ENCODE results near the gene HSDL2. TPM values are rescaled to one million over a fixed set of nuclear protein-coding genes. Genes with fewer than 3 reads are reported as not detected.

HSDL2 gene
- total RNA-seq, 1 donor from 2014 or later = 21.1 TPM

DNA sequence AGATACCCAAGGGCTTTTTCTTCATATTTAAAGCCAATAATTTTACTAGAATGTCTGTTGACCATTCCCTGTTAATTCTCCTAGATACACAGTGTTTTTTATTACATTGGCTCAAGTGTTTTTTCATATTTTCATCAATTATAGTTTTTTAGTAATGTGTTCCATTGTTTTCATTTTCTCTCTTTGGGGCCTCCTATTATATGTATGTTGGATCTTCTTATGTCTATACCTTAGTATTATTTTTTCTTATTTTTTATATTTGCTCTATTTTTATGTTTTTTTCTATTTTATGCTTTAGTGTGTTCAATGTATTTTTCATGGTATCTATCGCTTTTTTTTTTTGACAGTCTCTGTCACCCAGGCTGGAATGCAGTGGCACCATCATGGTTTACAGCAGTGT, 114.2 kb downstream of the HSDL2 start:
- Mint-ChIP-seq H3K36me3 (ENCODE audit: low read depth, unreplicated experiment) (peaks cover 21% of the 10 kb centered on the region), H3K9me3 (ENCODE audit: unreplicated experiment) (peaks cover 10% of the 10 kb centered on the region), H3K27ac (ENCODE audit: unreplicated experiment) (no peak overlapping the region), H3K4me3 (ENCODE audit: unreplicated experiment) (no peak overlapping the region), H3K4me1 (ENCODE audit: low read depth, unreplicated experiment) (peaks cover 21% of the 10 kb centered on the region), H3K27me3 (ENCODE audit: low read depth, unreplicated experiment) (no peaks in the 10 kb centered on the region)
- no peaks in the 10 kb centered on the region for H3K27me3 ChIP-seq (ENCODE audit: insufficient read depth, low read length)
- TF ChIP-seq, protein P1, sequence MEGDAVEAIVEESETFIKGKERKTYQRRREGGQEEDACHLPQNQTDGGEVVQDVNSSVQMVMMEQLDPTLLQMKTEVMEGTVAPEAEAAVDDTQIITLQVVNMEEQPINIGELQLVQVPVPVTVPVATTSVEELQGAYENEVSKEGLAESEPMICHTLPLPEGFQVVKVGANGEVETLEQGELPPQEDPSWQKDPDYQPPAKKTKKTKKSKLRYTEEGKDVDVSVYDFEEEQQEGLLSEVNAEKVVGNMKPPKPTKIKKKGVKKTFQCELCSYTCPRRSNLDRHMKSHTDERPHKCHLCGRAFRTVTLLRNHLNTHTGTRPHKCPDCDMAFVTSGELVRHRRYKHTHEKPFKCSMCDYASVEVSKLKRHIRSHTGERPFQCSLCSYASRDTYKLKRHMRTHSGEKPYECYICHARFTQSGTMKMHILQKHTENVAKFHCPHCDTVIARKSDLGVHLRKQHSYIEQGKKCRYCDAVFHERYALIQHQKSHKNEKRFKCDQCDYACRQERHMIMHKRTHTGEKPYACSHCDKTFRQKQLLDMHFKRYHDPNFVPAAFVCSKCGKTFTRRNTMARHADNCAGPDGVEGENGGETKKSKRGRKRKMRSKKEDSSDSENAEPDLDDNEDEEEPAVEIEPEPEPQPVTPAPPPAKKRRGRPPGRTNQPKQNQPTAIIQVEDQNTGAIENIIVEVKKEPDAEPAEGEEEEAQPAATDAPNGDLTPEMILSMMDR (IDR thresholded peaks at IDR 0.05; ENCODE audit: insufficient read depth, low read depth, low read length) = no peak
- TF ChIP-seq EZH2 (IDR thresholded peaks at IDR 0.05; ENCODE audit: insufficient read depth, low read length) = no peak
- FAIRE-seq (no peak), DNase-seq (ENCODE audit: low read depth) (no peak)
- no peaks in the 10 kb centered on the region for H3K4me1 ChIP-seq (ENCODE audit: insufficient read depth, low read length)
- H3K27ac ChIP-seq (ENCODE audit: low read depth, low read length) = no peak overlapping the region
- H3K4me3 ChIP-seq (ENCODE audit: insufficient read depth, low read depth, low read length) = no peak overlapping the region
- no peaks in the 10 kb centered on the region for H3K36me3 ChIP-seq (ENCODE audit: insufficient read depth, low read length)
- H3K9ac ChIP-seq (ENCODE audit: low read length) = no peak overlapping the region
- H3K79me2 ChIP-seq (ENCODE audit: insufficient read depth, low read length) = peaks cover 30% of the 10 kb centered on the region
- no peaks in the 10 kb centered on the region for H3K9me3 ChIP-seq (ENCODE audit: insufficient read depth, low read depth, low read length)
- H4K20me1 ChIP-seq (ENCODE audit: insufficient read depth, low read length) = no peaks in the 10 kb centered on the region
- no peak overlapping the region for H2AFZ ChIP-seq (ENCODE audit: low read depth, low read length)
- H3K4me2 ChIP-seq (ENCODE audit: low read length) = no peak overlapping the region

DNA sequence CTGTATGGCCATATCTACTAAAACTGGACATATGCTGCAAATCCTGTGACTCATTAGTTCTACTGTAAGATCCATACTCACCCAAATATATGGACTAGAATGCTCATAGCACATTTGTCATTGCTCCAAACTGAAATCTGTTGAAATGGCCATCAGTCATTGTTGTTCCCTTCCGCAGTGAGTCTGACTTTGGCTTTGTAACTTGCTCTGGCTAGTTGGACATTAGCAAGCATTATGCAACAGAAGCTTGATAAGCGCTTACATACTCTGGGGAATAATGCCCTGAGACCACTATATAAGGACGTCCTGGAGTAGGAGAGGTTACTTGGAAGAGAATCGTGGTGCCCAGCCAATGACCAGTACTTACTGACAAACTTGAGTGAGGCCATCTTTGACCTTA, 115.7 kb downstream of the HSDL2 start:
- H3K9me3 Mint-ChIP-seq (ENCODE audit: unreplicated experiment) = peaks cover 10% of the 10 kb centered on the region
- DNase-seq (ENCODE audit: low read depth) (no peak), FAIRE-seq (no peak)
- no peaks in the 10 kb centered on the region for H3K9me3 ChIP-seq (ENCODE audit: insufficient read depth, low read depth, low read length)
- no peaks in the 10 kb centered on the region for H3K27me3 Mint-ChIP-seq (ENCODE audit: low read depth, unreplicated experiment)
- H3K4me1 Mint-ChIP-seq (ENCODE audit: low read depth, unreplicated experiment) = peaks cover 10% of the 10 kb centered on the region
- H3K36me3 Mint-ChIP-seq (ENCODE audit: low read depth, unreplicated experiment) = peaks cover 21% of the 10 kb centered on the region
- H3K4me3 Mint-ChIP-seq (ENCODE audit: unreplicated experiment) = no peak overlapping the region
- no peaks in the 10 kb centered on the region for H3K27me3 ChIP-seq (ENCODE audit: insufficient read depth, low read length)
- no peak overlapping the region for H3K27ac ChIP-seq (ENCODE audit: low read depth, low read length)
- TF ChIP-seq, protein P1 (IDR thresholded peaks at IDR 0.05; ENCODE audit: insufficient read depth, low read depth, low read length) = no peak
- TF ChIP-seq EZH2 (IDR thresholded peaks at IDR 0.05; ENCODE audit: insufficient read depth, low read length) = no peak
- no peaks in the 10 kb centered on the region for H4K20me1 ChIP-seq (ENCODE audit: insufficient read depth, low read length)
- H3K27ac Mint-ChIP-seq (ENCODE audit: unreplicated experiment) = no peak overlapping the region
- no peak overlapping the region for H3K9ac ChIP-seq (ENCODE audit: low read length)
- no peaks in the 10 kb centered on the region for H3K36me3 ChIP-seq (ENCODE audit: insufficient read depth, low read length)
- no peak overlapping the region for H3K4me3 ChIP-seq (ENCODE audit: insufficient read depth, low read depth, low read length)
- no peak overlapping the region for H3K4me2 ChIP-seq (ENCODE audit: low read length)
- no peak overlapping the region for H2AFZ ChIP-seq (ENCODE audit: low read depth, low read length)
- H3K4me1 ChIP-seq (ENCODE audit: insufficient read depth, low read length) = no peaks in the 10 kb centered on the region
- H3K79me2 ChIP-seq (ENCODE audit: insufficient read depth, low read length) = peaks cover 19% of the 10 kb centered on the region

DNA sequence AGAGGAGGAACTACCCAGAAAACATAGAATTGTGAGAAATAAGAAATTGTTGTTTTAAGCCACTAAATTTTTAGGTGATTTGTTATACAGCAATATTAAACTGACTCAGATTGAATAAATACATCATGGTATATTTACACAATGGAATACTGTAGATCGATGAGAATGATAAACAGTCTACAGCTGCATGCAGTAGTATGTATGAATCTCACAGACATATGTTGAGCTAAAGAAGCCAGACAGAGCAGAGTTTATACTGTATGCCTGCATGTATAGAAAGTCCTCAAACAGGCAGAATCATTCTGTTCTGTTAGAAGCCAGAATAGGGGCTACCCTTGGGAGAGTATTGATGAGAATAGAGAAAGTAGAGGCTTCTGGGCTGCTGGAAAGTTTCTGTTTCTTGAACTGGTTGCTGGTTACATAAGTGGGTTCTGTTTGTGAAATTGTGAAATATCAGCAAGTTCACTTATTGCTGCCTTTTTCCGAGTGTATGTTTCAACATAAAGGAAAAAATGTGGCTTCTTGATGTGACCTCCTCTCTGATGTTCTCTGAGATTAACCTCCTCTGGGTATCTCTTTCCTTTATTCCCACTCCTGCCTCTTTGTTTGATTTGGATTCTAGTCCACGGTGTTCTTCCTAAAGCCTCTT, 116.3 kb downstream of the HSDL2 start:
- H3K9ac ChIP-seq (ENCODE audit: low read length) = no peak overlapping the region
- no peak overlapping the region for H2AFZ ChIP-seq (ENCODE audit: low read depth, low read length)
- H3K4me1 Mint-ChIP-seq (ENCODE audit: low read depth, unreplicated experiment) = peaks cover 5% of the 10 kb centered on the region
- H3K9me3 ChIP-seq (ENCODE audit: insufficient read depth, low read depth, low read length) = no peaks in the 10 kb centered on the region
- DNase-seq (ENCODE audit: low read depth) (no peak), FAIRE-seq (peak; percentile 32)
- H3K4me2 ChIP-seq (ENCODE audit: low read length) = no peak overlapping the region
- H3K27ac ChIP-seq (ENCODE audit: low read depth, low read length) = no peak overlapping the region
- H3K9me3 Mint-ChIP-seq (ENCODE audit: unreplicated experiment) = peaks cover 10% of the 10 kb centered on the region
- H3K4me3 Mint-ChIP-seq (ENCODE audit: unreplicated experiment) = no peak overlapping the region
- no peaks in the 10 kb centered on the region for H3K27me3 ChIP-seq (ENCODE audit: insufficient read depth, low read length)
- H3K27me3 Mint-ChIP-seq (ENCODE audit: low read depth, unreplicated experiment) = no peaks in the 10 kb centered on the region
- no peaks in the 10 kb centered on the region for H3K36me3 ChIP-seq (ENCODE audit: insufficient read depth, low read length)
- peaks cover 15% of the 10 kb centered on the region for H3K79me2 ChIP-seq (ENCODE audit: insufficient read depth, low read length)
- no peaks in the 10 kb centered on the region for H4K20me1 ChIP-seq (ENCODE audit: insufficient read depth, low read length)
- no peaks in the 10 kb centered on the region for H3K4me1 ChIP-seq (ENCODE audit: insufficient read depth, low read length)
- H3K27ac Mint-ChIP-seq (ENCODE audit: unreplicated experiment) = no peak overlapping the region
- no peak overlapping the region for H3K4me3 ChIP-seq (ENCODE audit: insufficient read depth, low read depth, low read length)
- H3K36me3 Mint-ChIP-seq (ENCODE audit: low read depth, unreplicated experiment) = peaks cover 21% of the 10 kb centered on the region
- TF ChIP-seq, protein P1 (IDR thresholded peaks at IDR 0.05; ENCODE audit: insufficient read depth, low read depth, low read length) = no peak
- TF ChIP-seq EZH2 (IDR thresholded peaks at IDR 0.05; ENCODE audit: insufficient read depth, low read length) = no peak
